GM19025 (cell line): ENCODE measurements around the gene RITA1.

Experiments used
- ATAC-seq: cut with Tn5 transposase; IDR thresholded peaks from one replicate; pipeline ENCODE4 v1.9.1; 2021; ENCODE audit warnings: mild to moderate bottlenecking, low read depth, moderate library complexity; ENCODE audit not compliant: unreplicated experiment

RITA1 gene

DNA sequence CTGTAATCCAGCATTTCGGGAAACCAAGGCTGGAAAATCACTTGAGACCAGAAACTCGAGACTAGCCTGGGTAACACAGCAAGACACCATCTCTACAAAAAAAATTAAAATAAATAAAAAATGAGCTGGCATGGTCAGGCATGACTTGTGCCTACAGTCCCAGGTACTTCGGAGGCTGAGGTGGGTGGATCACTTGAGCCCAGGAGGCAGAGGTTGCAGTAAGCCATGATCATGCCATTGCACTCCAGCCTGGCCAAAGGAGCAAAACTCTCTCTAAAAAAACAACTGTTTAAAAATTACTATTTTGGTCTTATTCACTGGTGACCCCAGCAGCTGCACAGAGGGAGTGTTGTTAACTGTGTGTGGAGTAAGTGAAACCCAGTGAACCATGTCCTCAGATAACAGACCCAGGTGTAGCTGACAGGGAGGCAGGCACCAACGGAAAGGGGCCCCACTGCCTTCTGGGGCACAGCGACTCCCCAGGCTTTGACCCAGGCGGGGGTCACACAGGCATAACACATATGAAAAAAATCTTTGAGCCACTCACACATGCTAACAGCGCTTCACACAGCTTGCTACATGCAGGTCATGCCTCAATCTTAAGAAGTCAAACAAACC lies 12.3 kb upstream of the RITA1 start:
- ATAC-seq = no peak

DNA sequence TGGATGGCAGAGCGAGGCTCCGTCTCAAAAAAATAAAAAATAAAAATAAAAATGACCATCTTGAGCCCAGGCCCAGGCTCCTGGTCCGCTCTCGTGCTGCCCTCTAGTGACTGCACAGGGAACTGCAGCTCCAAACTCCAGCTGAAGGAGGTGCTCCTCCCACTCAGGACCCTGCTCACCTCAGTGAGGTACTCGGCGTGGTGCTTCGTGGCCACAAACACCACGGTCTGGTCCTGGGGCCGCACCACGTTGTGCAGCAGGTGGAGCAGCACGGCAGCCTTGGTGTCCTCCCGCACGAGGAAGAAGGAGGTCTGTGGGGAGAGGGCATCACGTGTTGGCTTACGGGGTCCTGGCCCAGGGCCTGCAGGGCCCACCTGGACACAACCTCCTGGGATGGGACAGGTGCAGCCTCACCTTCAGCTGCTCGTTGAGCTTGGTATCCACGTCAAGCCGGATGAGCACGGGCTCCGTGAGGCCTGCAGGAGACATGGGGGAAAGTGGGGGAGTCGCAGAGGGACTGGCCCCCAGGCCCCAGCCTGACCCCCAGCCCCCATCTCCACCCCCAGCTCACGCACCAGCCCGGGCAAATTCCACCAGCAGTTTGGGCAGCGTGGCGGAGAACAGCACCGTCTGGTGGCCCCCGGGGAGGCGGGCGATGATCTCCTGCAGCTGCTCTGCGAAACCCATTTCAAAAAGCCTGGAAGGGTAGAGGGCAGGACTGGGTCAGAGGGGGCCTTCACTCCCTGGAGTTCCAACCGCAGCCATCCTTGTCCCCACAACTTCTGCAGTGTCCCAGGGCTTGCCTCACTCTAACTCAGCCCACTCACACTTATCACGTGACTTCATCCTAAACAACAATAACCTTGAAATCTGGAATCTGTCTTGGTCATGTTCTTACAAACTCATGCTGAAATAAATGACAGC lies 10.8 kb upstream of the RITA1 start:
- ATAC-seq = no peak

- no peak for ATAC-seq
Observed at GRCh38 chr12:113179023-113179422, 6.5 kb upstream of the RITA1 start.

- no peak for ATAC-seq
Observed at GRCh38 chr12:113180333-113180732, 5.2 kb upstream of the RITA1 start.

DNA sequence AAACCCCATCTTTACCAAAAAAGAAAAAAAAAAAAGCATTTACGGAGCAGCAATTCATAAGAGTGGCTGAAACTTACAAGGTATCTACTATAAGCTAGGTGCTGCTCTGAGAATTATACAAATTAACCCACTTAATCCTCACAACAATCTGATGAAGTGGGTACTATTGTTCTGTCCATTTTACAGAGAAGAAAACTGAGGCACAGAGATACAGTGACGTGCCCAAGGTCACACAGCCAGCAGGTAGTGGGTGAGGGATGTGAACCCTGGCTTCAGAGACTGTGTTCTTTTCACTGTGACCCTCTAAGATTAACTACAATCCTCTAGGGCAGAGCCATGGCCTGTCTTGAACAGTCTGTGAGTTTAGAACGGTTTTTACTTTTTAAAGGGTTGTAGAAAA lies 3.5 kb upstream of the RITA1 start:
- no peak for ATAC-seq

- ATAC-seq = no peak
Observed at GRCh38 chr12:113183030-113183589, 2.4 kb upstream of the RITA1 start.

GRCh38 chr12:113184098-113184899 lies 1.2 kb upstream of the RITA1 start:
- ATAC-seq = peak; percentile 38

DNA sequence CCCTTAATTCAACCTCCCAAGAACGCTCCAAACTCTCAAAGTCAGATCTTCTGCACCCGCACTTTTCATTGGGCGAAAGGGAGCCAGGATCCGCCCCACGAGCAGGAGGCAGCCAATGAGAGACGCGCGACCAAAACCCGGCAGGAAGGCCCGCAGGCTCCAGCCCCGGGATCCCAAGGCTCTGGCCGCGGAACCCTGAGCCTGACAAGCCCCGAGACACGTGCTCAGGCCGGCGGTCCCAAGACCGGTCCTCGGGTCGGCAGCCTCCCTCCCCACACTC lies 681 bp upstream of the RITA1 start:
- ATAC-seq = peak; percentile 73

DNA sequence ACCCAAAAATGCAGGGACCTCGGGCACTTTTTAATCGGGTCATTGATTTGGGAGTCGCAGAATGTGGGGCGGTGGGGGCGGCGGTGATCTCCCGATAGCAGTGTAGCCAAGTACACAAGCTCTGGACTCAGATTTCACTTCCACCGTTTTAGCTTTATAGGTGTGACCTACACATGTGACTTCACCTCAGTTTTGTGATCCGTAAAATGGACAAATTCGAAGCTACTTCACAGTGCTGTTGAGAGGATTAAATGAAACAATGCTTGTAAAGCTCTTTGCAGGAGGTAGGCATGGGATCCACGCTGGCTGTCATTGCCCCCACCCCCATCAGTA lies 478 bp downstream of the RITA1 start:
- no peak for ATAC-seq

DNA sequence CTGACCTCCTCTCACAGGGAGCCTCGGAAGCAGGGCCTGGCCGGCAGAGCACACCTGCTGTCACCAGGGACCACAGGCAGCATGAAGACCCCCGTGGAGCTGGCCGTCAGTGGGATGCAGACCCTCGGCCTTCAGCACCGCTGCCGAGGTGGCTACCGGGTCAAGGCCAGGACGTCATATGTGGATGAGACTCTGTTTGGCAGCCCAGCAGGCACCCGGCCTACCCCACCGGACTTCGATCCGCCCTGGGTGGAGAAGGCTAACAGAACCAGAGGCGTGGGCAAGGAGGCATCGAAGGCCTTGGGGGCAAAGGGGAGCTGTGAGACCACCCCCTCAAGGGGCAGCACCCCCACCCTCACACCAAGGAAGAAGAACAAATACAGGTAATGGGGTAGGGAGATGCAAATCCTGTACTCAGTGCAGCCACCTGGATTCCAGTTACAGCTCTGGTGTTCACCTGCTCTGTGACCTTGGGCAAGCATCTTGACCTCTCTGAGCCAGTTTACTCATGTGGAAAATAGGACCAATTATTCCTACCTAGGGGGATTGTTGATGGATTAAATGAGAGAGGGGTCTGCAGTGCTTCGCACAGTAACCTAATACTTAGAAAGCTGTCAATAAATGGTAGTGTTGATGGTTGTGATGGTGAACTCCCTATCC lies 1.3 kb downstream of the RITA1 start:
- ATAC-seq = no peak

DNA sequence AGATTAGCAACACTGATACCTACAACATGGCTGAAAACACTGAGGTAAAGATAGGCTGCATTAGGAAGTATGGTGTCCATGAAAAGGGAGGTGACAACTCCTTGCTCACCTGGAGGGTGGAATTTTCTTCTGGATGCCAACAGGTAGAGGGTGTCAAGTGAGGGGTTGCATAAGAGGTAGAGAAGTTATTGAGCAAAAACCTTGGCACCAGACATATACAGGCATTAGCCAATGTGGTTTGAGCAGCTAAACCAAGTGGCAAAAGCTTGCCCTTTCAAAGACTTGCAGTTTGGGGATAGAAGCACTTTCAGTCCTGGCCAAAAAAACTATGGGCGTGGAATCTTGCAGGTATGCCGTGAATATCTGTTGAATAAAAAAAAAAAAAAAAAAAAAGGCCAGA lies 3.8 kb downstream of the RITA1 start:
- ATAC-seq = no peak

DNA sequence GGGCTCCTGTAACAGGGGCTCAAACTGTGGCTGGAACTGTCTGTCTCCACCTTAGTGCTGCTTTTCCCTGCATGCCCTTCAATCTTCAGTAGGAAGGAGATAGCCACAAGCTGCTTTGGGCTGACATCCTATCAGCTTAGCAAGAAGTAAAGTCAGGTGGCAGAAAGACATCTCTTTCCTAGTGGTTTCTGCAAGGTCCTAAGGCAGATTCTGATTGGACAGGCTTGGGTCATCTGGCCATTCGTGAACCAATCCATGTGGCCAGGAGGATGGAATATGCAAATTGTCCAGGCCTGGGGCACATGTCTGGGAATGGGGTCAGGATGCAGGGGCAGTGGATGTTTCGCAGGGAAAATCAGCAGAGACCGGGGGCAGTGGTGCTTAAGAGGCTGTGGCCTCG lies 5.2 kb downstream of the RITA1 start:
- ATAC-seq = no peak

DNA sequence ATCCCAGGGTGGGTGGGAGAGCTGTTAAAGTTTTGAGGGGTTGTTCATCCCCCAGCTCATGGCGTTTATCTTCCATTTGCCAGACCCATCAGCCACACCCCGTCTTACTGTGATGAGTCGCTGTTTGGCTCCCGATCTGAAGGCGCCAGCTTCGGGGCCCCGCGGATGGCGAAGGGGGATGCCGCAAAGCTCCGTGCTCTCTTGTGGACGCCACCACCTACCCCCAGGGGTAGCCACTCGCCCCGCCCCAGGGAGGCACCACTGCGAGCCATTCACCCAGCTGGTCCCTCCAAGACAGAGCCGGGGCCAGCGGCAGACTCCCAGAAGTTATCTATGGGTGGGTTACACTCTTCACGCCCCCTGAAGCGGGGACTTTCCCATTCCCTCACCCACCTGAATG lies 5.7 kb downstream of the RITA1 start:
- ATAC-seq = no peak

DNA sequence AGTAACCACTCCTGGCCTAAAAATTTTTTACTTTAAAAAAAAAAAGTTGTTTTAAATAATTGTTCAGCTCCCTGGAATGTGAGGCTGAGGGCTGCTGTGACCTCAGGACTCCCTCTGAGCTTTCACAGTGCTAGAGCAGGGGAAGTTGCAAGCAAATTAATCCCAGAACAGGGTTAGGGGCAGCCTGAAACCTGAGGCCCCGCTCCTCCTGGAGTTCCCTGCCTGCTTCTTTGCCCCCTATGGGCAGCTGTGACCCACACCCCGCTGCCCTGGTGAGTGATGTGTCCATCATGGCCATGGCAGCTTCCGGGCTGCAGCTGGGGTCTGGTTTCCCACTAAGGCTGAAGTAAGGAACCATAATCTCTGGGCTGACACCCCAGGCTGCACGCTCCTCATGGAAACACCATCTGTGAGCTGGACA lies 9.5 kb downstream of the RITA1 start:
- no peak for ATAC-seq

GRCh38 chr12:113195598-113195997 lies 10.1 kb downstream of the RITA1 start:
- ATAC-seq = no peak

GRCh38 chr12:113196582-113196981 lies 11.1 kb downstream of the RITA1 start:
- ATAC-seq = no peak

GRCh38 chr12:113196990-113197389 lies 11.5 kb downstream of the RITA1 start:
- peak; percentile 70 for ATAC-seq

GRCh38 chr12:113197518-113198077 lies 12.1 kb downstream of the RITA1 start:
- ATAC-seq = no peak

DNA sequence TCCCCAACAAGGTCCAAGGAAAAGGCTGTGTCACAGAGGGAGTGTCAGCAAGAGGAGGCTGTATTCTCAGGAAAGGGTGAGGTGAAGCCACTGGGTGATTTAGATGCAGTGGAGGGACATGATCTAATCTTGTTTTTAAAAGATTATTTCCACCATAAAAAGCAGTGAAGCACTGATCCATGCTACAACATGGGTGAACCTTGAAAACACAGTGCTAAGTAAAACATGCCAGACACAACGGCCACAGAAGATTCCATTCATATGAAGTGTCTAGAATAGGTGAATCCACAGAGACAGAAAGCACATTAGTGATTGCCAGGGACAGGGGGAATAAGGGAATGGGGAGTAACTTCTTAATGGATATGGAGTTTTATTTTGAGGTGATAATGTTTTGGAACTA lies 12.8 kb downstream of the RITA1 start:
- ATAC-seq = no peak

DNA sequence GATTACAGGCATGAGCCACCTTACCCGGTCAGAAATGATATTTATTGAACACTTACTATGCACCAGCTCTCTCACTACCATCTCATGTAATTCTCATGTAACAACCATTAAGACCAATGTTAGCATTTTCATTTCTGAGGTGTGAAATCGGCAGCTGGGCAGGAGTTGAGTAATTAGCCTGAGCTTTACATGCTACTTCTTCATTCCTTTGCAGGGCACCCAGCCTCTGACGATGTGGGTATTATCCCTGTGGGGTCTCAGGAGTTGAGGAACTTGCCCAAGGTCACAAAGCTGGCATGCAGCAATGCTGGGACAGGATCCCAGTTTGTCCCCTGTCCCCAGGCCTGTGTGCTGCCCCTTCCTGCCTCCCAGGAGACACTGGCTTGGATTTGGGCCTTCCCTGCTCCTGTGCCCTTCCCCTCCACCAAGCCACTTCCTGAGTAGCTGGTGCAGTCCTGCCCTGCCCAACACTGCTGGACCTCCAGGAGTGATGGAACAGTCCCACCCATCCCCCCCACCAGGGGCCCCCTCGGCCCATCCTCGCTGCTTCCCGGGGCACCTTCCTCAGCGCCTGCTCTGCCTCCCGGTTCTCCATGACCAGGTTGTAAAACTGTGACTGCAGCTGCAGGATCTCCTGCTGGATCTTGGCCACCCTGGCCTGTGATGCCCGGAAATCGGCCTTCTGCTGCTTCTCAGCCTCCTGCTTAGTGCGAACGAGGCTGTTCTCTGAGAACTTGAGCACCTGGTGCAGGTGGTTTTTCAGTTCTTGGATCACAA lies 14.7 kb downstream of the RITA1 start:
- no peak for ATAC-seq
